ENCODE measurements around the gene UBR3.

Gene UBR3

DNA sequence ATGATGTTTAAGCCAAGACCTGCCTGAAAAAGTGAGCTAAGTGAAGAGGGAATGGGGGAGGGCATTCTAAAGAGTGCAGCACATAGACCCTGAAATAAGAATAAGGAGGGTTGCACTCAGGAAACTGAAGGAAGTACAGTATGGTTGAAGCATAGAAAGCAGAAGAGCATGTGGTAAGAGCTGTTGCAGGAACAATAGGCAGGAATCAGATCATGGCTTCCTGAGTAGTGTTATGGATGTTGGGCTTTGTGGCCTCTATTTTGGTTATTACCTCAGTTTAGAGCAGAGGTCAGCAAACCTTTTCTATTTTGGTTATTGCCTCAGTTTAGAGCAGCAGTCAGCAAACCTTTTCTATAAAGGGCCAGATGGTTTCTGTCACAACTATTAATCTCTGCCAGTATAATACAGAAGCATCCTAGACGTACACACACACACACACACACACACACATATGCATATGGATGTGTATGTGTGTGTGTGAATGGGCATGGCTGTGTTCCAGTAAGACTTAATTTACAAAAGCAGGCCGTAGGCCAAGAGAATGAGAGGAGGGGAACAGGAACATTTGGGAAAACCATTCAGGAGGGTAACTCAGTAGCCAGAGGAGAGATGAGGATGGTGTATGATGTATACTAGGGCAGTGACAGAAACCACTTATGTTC, 259.6 kb downstream of the UBR3 start:
- Histone ChIP-seq H3K79me2 (ENCODE audit: low read length) (no peaks in the 10 kb centered on the region), H3K9me2 (replicated peaks; ENCODE audit: insufficient read depth, low read length) (no peaks in the 10 kb centered on the region), H3K27ac (ENCODE audit: low read length) (no peak overlapping the region), H2AFZ (ENCODE audit: low read length) (no peak overlapping the region), H3F3A (ENCODE audit: insufficient read depth, low read length) (no peaks in the 10 kb centered on the region), H3K4me2 (ENCODE audit: low read depth, low read length) (no peak overlapping the region), H4K20me1 (ENCODE audit: insufficient read depth, low read length) (no peaks in the 10 kb centered on the region), H3K4me3 (ENCODE audit: low read length) (no peak overlapping the region), H3K9ac (ENCODE audit: low read length) (no peak overlapping the region), H3K9me3 (replicated peaks; ENCODE audit: insufficient read depth, low read length) (no peaks in the 10 kb centered on the region), H3K4me1 (ENCODE audit: low read length) (no peaks in the 10 kb centered on the region), H3K27me3 (replicated peaks; ENCODE audit: insufficient read depth, low read length) (no peaks in the 10 kb centered on the region), H3K36me3 (replicated peaks; ENCODE audit: insufficient read depth, low read length) (no peaks in the 10 kb centered on the region)
- no peak for DNase-seq
- TF ChIP-seq, protein P1, sequence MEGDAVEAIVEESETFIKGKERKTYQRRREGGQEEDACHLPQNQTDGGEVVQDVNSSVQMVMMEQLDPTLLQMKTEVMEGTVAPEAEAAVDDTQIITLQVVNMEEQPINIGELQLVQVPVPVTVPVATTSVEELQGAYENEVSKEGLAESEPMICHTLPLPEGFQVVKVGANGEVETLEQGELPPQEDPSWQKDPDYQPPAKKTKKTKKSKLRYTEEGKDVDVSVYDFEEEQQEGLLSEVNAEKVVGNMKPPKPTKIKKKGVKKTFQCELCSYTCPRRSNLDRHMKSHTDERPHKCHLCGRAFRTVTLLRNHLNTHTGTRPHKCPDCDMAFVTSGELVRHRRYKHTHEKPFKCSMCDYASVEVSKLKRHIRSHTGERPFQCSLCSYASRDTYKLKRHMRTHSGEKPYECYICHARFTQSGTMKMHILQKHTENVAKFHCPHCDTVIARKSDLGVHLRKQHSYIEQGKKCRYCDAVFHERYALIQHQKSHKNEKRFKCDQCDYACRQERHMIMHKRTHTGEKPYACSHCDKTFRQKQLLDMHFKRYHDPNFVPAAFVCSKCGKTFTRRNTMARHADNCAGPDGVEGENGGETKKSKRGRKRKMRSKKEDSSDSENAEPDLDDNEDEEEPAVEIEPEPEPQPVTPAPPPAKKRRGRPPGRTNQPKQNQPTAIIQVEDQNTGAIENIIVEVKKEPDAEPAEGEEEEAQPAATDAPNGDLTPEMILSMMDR (IDR thresholded peaks at IDR 0.05; ENCODE audit: low read length), result no peak
- no peak for TF ChIP-seq EZH2 (optimal IDR thresholded peaks at IDR 0.05; ENCODE audit: low read depth, low read length)
- TF ChIP-seq EZH2phosphoT487 (IDR thresholded peaks at IDR 0.05; ENCODE audit: low read length), result no peak

DNA sequence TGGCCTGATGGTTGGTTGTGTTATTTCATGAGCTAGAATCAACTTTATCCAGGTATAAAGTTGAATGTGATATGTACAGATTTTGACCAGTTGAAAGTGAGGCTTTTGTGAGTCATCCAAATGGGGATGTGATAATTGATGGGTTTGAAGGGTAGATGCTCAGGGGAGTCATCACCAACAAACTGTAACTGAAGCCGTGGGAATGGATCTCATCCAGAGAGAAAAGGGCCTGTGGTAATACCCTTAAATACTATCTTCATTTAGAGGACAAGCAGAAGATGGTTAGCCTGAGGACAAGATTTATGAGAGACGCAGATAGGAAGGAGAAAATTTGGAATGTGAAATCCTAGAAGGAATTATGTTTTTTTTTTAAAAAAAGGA, 260.1 kb downstream of the UBR3 start:
- Histone ChIP-seq H3K79me2 (ENCODE audit: low read length) (no peaks in the 10 kb centered on the region), H3K36me3 (replicated peaks; ENCODE audit: insufficient read depth, low read length) (no peaks in the 10 kb centered on the region), H2AFZ (ENCODE audit: low read length) (no peak overlapping the region), H3K9me2 (replicated peaks; ENCODE audit: insufficient read depth, low read length) (no peaks in the 10 kb centered on the region), H4K20me1 (ENCODE audit: insufficient read depth, low read length) (no peaks in the 10 kb centered on the region), H3K27me3 (replicated peaks; ENCODE audit: insufficient read depth, low read length) (no peaks in the 10 kb centered on the region), H3K9me3 (replicated peaks; ENCODE audit: insufficient read depth, low read length) (no peaks in the 10 kb centered on the region), H3K4me1 (ENCODE audit: low read length) (no peaks in the 10 kb centered on the region), H3F3A (ENCODE audit: insufficient read depth, low read length) (no peaks in the 10 kb centered on the region), H3K27ac (ENCODE audit: low read length) (no peak overlapping the region), H3K4me2 (ENCODE audit: low read depth, low read length) (no peak overlapping the region), H3K9ac (ENCODE audit: low read length) (no peak overlapping the region), H3K4me3 (ENCODE audit: low read length) (no peak overlapping the region)
- TF ChIP-seq, protein P1 (IDR thresholded peaks at IDR 0.05; ENCODE audit: low read length), result no peak
- TF ChIP-seq EZH2 (optimal IDR thresholded peaks at IDR 0.05; ENCODE audit: low read depth, low read length) (no peak), EZH2phosphoT487 (IDR thresholded peaks at IDR 0.05; ENCODE audit: low read length) (no peak)
- DNase-seq, result no peak

DNA sequence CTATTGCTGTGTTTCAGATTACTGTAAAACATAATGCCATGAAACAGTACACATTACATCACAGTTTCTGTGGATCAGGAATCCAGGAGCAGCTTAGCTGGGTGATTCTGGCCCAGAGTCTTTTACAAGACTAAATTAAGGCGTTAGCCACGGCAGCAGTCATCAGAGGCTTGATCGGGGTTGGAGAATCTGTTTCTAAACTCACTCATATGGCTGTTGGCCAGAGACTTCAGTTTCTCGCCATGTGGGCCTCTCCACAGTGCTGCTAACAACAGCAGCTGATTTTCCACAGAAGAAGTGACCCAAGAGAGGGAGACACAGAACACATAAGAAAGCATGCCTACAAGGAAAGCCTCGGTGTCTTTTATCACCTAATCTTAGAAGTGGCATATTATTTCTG, 261.5 kb downstream of the UBR3 start:
- no peaks in the 10 kb centered on the region for H3K4me1 ChIP-seq (ENCODE audit: low read length)
- H3K36me3 ChIP-seq (replicated peaks; ENCODE audit: insufficient read depth, low read length), result no peaks in the 10 kb centered on the region
- no peak for DNase-seq
- H3F3A ChIP-seq (ENCODE audit: insufficient read depth, low read length), result no peaks in the 10 kb centered on the region
- H3K9me2 ChIP-seq (replicated peaks; ENCODE audit: insufficient read depth, low read length), result no peaks in the 10 kb centered on the region
- no peak for TF ChIP-seq EZH2 (optimal IDR thresholded peaks at IDR 0.05; ENCODE audit: low read depth, low read length)
- no peak for TF ChIP-seq EZH2phosphoT487 (IDR thresholded peaks at IDR 0.05; ENCODE audit: low read length)
- TF ChIP-seq, protein P1 (IDR thresholded peaks at IDR 0.05; ENCODE audit: low read length), result no peak
- H4K20me1 ChIP-seq (ENCODE audit: insufficient read depth, low read length), result no peaks in the 10 kb centered on the region
- no peak overlapping the region for H3K4me3 ChIP-seq (ENCODE audit: low read length)
- no peaks in the 10 kb centered on the region for H3K27me3 ChIP-seq (replicated peaks; ENCODE audit: insufficient read depth, low read length)
- H3K9me3 ChIP-seq (replicated peaks; ENCODE audit: insufficient read depth, low read length), result no peaks in the 10 kb centered on the region
- no peak overlapping the region for H3K9ac ChIP-seq (ENCODE audit: low read length)
- H3K4me2 ChIP-seq (ENCODE audit: low read depth, low read length), result no peak overlapping the region
- no peak overlapping the region for H3K27ac ChIP-seq (ENCODE audit: low read length)
- no peak overlapping the region for H2AFZ ChIP-seq (ENCODE audit: low read length)
- no peaks in the 10 kb centered on the region for H3K79me2 ChIP-seq (ENCODE audit: low read length)

Measured in MM.1S (cell line).